Activated CD8-positive, alpha-beta memory T cell treated with anti-CD3 and anti-CD28 coated beads for 4 hours (primary cell): ENCODE data around the gene REPIN1.
A peak's percentile ranks its signal among the peaks of the same experiment; 100 is the strongest.

ENCODE experiments used
- DNase-seq, 2 donors: peaks; one replicate each; pipeline ENCODE4 v3.0.0-alpha.2; 2020; ENCODE audit warnings: low read depth in 2 of 2

Gene REPIN1

GRCh38 chr7:150360363-150361058, 8.1 kb upstream of the REPIN1 start:
- no peak for DNase-seq

- no peak for DNase-seq
Observed at GRCh38 chr7:150361402-150361801, 7.2 kb upstream of the REPIN1 start.

GRCh38 chr7:150361807-150362621, 6.6 kb upstream of the REPIN1 start:
- no peak for DNase-seq

DNA sequence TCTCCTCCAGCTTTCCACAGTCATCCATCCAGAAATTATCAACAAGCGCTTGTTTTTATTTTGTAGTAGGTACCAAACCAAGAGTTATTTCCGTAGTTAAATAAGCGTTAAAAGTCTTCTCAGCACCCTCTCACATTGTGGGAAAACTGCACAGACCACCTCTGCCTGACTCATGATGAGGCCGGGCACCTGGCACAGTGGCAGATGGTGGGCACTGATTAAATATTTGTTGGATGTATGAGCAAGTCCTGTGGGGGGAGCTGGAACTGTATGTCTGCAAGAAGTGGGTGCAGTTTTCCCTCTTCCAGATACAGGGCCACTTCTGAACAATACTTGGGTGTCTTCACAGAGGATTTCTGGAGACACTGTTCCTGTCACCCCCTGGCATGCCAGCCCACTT, 5.3 kb upstream of the REPIN1 start:
- no peak for DNase-seq

DNA sequence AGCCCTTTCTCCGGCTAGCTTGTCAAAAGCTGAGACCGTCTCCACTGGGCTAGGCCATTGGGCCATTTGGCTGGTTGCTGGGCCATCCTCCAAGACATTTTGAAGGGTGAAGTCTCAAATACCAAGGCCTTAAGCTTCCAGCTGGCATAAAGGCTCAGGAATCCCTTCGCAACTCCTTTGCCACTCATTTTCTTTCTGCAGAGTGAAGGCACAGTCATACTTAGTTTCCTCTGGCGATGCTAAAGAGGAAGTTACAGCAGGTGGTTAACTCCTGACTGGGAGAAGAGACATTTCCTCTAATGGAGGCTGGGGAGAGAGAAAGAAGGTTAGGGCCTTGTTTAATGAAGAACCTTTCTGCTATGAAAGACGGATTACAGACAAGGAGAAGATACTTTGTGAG, 4.8 kb upstream of the REPIN1 start:
- no peak for DNase-seq

GRCh38 chr7:150365194-150365593, 3.4 kb upstream of the REPIN1 start:
- DNase-seq = no peak

DNA sequence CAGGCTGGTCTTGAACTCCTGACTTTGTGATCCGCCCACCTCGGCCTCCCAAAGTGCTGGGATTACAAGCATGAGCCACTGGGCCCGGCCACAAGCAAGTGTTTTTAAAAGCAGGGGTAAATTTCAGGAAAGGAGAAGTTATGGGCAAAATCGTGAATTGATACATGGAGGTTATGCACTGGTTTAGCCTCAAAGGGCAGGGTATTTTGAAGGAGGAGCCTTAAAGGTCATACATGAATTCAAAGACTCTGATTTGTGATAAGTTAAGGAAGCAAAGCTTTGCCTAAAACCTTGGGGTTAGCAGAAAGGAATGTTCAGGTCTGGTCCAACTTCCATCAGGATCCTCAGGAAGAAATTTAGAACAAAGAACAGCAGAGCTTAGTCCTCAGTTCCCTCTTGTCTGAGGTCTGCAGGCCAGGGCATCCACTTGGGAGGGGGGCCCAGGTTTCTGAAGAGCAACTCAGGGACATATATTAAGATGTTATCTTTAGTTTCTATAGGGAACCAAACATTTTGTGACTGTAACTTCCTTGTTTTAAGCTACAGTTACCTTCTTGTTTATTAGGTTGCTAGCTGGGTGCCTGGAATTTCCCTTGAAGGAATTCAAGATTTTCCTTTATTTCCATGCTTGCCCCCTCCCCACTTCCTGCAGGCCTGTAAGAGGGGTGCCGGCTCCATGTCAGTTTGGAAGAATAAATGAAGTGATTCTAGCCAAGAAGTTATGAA, 2.8 kb upstream of the REPIN1 start:
- DNase-seq = no peak

GRCh38 chr7:150367677-150368095, 936 bp upstream of the REPIN1 start:
- DNase-seq = no peak

DNA sequence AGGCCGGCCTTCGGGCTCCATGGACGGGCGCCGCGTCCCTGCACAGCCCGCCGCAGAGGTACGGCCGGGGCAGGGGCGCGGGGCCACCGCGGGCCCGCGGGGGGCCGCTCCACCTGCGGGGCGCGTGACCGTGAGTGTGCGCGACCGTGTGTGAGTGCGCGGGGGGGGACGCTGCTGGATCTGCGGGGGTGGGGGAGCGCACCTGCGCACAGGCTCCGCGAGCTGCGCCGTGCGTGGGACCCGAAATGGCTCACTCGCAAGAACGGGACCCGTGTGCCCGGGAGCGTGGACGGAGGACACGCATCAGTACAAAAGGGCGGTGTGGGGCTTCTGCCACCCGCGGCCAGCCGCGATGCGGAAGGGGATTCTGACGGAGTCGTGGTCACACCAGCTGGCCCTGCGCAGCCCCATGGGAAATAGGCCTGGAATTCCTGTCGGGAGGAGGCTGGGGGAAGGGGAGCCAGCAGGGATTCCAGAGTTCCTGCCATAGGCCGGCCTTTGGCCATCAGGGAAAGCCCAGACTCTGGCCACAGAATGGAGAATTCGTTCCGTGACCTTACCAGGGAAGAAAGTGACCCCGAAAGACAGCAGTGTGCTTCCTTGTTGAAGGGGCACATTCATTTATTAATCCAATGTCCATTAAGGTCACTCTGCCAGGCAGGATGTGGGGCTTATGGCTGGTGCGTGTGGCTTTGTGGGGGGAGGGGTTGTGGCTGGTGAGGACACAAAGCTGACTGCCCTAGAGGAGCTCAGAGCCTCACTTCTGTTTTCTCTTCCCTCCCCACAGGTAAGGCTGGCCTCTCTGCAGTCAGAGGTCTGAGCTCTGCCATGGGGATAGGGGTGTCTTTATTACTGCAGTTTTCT, 494 bp downstream of the REPIN1 start:
- DNase-seq = peak; percentile 44 to 51

DNA sequence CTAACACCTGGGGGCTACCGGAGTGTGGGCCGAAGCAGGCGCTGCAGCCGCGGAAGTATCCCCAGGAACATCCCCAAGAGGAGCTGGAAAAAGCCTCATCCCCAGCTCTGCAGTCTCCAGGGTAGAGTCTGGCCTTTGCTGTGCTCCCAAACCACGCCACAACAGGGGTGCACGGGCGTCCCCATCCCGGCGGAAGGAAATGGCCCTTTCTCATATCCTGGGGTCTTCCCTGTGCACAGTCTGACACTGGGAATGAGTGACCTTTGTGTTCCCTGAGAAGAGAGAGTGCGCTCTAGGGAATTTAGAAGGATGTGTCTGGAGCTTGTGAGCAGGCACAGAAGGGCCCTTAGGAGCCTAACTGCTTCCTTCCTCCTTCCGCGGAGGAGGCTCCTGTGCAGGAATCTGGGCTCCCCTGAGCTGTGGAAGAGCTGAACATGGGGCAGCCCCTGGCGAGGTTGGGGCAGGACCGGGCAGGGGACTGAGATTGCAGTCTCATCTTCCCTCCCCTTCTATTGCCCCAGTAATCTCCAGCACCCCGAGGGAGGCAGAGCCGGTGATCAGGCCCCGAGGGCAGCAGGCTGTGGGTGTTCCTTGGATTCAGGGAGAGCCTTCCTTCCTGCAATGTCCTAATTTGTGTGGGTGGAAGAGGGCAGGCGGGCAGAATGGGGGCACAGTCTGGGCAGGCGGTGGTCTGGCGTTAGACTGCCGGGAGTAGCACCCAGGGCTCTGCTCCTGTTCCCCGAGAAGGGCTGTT, 1.3 kb downstream of the REPIN1 start:
- no peak for DNase-seq

- no peak for DNase-seq
Observed at GRCh38 chr7:150370612-150371071, 2.0 kb downstream of the REPIN1 start.

DNA sequence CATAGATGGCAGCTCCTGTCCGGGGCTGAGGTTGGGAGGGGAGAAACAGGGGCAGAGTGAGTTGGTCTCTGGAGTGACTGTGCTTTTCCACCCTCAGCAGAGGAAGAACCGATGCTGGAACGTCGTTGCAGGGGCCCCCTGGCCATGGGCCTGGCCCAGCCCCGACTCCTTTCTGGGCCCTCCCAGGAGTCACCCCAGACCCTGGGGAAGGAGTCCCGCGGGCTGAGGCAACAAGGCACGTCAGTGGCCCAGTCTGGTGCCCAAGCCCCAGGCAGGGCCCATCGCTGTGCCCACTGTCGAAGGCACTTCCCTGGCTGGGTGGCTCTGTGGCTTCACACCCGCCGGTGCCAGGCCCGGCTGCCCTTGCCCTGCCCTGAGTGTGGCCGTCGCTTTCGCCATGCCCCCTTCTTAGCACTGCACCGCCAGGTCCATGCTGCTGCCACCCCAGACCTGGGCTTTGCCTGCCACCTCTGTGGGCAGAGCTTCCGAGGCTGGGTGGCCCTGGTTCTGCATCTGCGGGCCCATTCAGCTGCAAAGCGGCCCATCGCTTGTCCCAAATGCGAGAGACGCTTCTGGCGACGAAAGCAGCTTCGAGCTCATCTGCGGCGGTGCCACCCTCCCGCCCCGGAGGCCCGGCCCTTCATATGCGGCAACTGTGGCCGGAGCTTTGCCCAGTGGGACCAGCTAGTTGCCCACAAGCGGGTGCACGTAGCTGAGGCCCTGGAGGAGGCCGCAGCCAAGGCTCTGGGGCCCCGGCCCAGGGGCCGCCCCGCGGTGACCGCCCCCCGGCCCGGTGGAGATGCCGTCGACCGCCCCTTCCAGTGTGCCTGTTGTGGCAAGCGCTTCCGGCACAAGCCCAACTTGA, 2.7 kb downstream of the REPIN1 start:
- no peak for DNase-seq

DNA sequence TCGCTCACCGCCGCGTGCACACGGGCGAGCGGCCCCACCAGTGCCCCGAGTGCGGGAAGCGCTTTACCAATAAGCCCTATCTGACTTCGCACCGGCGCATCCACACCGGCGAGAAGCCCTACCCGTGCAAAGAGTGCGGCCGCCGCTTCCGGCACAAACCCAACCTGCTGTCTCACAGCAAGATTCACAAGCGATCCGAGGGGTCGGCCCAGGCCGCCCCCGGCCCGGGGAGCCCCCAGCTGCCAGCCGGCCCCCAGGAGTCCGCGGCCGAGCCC, 3.3 kb downstream of the REPIN1 start:
- DNase-seq = no peak

- DNase-seq = no peak
Observed at GRCh38 chr7:150372271-150373048, 3.8 kb downstream of the REPIN1 start.

- no peak for DNase-seq
Observed at GRCh38 chr7:150373049-150373801, 4.6 kb downstream of the REPIN1 start.

GRCh38 chr7:150374026-150374425, 5.4 kb downstream of the REPIN1 start:
- DNase-seq = no peak

GRCh38 chr7:150374472-150374871, 5.8 kb downstream of the REPIN1 start:
- no peak for DNase-seq

DNA sequence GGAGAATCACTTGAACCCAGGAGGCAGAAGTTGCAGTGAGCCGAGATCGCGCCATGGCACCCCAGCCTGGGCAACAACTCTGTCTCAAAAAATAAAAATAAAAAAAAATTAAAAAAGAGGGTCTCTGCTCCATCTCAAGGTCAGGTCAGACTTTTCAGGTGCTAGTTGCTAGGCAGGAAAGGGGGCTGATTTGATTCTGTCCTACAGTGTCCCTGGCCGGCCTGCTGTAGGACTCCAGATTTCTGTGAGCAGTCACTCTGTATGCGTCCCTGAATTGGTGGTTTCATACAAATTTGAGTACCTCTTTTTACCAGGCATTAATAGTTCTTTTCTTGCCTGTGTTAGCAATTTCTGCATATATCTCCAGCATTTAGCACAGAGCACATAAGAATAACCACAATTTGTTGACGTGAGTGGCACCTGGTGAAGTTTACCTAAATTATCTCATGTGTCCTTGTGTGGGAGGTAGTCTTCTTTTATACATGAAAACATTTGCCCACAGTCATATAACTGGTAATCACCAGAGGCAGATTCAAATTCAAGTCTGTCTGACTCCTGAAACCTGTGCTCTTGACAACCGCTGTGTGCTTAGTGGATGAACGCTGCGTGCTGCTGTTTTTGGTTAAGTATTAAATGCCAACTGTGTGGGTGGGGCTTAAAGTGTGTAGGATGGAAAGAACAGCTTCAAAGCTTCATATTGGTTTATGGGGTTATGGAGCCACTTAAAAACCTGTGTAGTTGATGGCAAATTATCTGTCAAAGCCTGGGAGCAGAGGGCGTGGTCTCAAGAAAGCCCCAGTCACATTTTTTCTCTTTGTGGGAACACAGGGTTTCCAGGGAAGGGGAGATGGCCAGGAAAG, 7.3 kb downstream of the REPIN1 start:
- no peak for DNase-seq
